A204.1 (cell line): ENCODE measurements around the gene ARID3A.

Experiments used
- FAIRE-seq: peaks from 2 replicates; lab custom pipeline; 2012; peaks lifted over from hg19 to GRCh38; lab: Jason Lieb, UNC

The ARID3A gene

GRCh38 chr19:990119-990571 is 64.3 kb downstream of the ARID3A start:
- FAIRE-seq, result no peak

DNA sequence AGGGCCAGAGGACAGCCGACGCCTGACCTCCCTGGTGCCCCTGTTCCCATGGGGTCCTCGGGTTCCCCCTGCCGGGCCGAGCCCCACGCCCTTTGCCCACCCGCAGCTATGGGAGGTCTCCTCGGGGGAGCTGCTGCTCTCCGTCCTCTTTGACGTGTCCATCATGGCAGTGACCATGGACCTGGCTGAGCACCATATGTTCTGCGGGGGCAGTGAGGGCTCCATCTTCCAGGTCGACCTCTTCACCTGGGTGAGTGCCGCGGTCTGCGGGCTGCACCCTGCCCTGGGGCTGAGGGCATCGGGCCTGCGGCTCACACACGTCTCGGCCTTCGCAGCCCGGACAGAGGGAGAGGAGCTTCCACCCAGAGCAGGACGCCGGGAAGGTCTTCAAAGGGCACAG is 64.9 kb downstream of the ARID3A start:
- FAIRE-seq, result no peak

DNA sequence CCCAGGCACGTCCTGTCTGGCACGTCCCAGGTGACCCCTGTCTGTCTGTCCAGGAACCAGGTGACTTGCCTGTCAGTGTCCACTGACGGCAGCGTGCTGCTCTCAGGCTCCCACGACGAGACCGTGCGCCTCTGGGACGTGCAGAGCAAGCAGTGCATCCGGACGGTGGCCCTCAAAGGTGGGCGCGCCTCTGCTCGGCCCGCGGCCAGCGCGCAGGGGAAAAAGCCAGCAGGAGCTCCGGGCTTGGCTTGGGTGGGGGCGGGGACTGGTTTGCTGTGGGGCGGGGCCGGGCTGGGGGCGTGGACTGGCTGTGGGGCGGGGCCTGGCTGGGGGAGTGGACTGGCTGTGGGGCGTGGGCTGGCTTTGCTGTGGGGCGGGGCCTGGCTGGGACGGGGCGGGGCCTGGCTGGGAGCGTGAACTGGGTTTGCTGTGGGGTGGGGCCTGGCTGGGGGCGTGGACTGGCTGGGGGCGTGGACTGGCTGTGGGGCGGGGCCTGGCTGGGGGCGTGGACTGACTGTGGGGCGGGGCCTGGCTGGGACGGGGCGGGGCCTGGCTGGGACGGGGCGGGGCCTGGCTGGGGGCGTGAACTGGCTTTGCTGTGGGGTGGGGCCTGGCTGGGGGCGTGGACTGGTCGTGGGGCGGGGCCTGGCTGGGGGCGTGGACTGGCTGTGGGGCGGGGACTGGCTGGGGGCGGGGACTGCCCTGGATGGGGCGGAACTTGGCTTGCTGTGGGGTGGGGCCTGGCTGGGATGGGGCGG is 65.5 kb downstream of the ARID3A start:
- no peak for FAIRE-seq

DNA sequence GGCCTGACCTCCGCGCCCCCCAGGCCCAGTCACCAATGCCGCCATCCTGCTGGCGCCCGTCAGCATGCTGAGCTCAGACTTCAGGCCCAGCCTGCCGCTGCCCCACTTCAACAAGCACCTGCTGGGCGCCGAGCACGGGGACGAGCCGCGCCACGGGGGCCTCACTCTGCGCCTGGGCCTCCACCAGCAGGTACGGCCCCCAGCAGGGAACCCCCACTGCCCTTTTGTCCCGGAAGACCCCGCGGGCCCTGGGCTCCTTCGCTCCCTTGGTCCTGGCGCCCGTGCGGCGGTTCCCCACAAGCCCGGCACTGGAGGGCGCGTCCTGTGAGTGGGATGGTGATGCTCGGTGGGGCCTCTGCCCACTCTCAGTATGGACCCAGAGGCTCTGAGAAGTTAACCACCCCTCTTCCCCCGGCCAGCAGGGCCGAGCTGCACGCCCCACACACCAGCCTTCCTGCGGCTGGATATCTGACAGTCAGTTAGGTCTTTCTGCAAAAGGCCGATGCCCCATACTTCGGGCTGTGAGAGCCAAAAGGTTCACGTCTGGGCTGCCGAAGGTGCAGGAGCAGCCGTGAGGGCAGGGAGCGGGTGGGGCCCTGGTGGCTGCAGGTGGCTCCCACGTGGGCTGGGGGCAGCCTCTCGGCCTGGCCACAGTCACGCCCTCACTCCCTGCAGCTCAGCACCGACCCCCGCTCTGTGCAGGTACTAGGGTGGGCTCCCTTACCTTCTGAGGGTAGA is 66.3 kb downstream of the ARID3A start:
- FAIRE-seq, result no peak

DNA sequence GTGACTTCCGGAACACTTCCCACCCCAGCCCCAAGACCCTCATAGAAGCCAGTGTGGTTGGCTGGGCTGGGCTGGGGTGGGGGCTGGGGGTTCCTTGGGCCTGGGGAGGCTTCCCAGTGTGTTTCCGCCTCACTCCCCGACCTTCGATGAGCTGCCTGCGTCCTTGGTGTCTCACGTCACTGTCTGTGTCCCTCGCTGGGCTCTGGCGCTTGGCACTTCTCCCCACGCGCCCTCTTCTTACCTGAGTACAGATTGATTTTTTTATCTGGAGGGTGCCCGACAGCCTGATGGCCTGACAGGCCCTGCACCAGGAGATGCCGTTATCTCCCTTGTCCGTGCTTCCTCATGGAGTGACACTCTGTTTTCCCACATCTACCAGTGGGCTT is 66.8 kb downstream of the ARID3A start:
- FAIRE-seq, result no peak

DNA sequence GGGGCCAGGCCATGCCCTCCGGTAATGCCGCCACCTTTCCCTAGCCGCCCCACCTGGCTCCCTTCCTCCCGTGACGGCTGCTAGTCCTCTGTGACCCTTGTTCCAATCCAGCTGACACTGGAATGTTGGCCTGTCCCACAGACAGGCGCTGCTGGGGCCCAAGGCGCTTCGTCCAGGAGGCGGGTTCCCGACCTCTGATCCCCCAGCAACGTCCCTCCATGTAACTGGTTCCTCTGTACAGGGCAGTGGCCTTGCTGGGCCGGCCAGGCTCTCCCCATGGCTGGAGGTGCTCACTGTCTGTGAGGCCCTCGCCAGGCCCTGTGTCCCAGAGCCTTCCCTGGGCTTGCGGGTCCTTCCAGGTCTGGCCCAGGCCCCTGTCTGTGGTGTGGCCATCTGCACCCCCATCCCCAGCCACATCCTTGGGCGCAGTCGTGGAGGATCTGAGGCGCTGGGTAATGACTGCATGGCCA is 67.6 kb downstream of the ARID3A start:
- FAIRE-seq, result no peak

DNA sequence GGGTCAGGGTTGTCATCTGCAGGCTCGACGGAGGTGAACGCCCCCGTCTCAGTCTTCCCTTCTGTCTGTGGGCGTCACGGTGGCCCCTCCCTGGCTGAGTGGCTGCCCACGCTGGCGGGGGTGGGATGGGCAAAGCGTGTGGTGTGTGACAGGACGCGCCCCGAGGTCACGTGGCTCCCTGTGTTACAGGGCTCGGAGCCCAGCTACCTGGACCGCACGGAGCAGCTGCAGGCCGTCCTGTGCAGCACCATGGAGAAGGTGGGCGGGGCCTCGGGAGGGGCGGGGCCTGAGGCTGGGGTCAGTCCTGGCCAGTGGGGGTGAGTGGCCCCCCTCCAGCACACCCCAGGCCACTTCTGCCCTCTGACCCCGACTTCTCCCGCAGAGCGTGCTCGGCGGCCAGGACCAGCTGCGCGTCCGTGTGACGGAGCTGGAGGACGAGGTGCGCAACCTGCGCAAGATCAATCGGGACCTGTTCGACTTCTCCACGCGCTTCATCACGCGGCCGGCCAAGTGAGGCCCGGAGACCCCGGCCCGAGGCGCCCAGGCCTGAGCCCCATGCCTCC is 68.1 kb downstream of the ARID3A start:
- no peak for FAIRE-seq

GRCh38 chr19:994516-994915 is 68.7 kb downstream of the ARID3A start:
- FAIRE-seq, result no peak

- FAIRE-seq, result no peak
These were observed 69.4 kb downstream of the ARID3A start for GRCh38 chr19:995051-995827.

GRCh38 chr19:996051-996838 is 70.4 kb downstream of the ARID3A start:
- FAIRE-seq, result no peak

GRCh38 chr19:998064-998463 is 72.2 kb downstream of the ARID3A start:
- no peak for FAIRE-seq

DNA sequence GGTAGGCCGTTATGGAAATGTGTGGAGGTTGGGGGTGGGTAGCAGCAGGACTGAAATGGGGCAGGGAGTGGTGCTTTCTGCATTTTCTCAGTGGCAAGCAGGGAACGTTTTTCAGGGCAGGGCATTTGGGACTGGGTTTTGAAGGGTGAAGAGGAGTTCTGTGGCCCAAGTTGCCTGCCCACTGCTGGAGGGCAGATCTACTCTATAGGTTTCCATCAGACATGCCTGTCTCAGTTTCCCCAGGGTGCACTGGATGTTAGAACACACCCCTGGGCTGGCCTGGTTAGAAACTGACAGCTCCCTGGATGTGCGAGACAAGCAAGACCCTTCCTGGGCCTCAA is 73.5 kb downstream of the ARID3A start:
- FAIRE-seq, result no peak

DNA sequence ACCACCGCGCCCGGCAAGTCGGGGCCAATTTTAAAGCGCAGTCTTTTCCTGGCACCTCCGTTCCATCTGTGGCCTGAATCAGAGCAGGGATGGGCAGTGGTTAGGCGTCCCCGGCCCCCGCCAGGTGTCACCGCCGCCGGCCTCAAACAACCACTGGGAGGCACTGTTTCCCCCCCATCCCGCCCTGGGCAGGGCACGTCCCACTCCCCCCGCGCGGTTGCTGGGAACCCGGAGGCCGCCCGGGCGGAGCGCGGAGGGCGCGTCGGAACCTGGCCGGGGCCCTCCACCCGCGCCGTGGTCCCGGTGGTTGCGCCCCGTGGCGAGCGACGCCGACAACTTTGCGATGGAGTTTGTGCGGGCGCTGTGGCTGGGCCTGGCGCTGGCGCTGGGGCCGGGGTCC is 74.3 kb downstream of the ARID3A start, which contains the start of gene GRIN3B:
Gene GRIN3B, plus strand, starts transcription at position 325 of the 400 bp plus-strand sequence. Its CDS starts 19 bp downstream, at position 344.
- FAIRE-seq, result no peak

DNA sequence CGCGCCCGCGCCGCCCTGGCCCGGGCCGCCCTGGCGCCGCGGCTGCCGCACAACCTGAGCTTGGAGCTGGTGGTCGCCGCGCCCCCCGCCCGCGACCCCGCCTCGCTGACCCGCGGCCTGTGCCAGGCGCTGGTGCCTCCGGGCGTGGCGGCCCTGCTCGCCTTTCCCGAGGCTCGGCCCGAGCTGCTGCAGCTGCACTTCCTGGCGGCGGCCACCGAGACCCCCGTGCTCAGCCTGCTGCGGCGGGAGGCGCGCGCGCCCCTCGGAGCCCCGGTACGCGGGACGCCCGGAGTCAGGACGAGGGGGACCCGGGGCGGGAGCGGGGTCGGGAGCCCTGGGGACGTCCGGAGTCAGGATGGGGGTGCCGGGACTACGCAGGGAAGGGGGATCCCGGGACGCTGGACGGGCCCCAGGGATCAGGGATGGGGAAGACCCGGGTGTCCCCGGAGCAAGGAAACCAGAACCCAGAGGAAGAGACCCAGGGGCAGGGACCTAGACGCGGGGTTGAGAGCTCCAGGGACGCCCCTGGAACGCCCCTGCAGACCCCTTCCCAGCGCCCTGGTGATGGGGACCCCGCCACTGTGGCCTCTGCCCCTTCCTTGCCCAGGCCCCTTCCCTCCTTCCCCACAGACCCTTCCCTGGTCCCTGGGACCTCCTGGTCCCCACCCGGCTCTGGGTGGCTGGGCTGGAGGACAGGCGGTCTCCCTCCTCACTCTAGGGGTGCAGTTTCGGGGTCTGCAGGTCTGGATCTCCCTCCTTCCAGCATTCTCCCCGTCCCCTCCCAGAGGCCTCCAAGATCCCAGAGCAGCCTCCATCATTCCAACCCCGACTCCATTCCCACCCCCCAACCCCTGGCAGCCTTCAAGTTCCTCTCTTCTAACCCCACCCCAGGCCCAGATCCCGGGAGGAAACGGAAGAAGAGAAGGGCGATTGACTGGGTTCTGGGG is 75.0 kb downstream of the ARID3A start:
- no peak for FAIRE-seq

DNA sequence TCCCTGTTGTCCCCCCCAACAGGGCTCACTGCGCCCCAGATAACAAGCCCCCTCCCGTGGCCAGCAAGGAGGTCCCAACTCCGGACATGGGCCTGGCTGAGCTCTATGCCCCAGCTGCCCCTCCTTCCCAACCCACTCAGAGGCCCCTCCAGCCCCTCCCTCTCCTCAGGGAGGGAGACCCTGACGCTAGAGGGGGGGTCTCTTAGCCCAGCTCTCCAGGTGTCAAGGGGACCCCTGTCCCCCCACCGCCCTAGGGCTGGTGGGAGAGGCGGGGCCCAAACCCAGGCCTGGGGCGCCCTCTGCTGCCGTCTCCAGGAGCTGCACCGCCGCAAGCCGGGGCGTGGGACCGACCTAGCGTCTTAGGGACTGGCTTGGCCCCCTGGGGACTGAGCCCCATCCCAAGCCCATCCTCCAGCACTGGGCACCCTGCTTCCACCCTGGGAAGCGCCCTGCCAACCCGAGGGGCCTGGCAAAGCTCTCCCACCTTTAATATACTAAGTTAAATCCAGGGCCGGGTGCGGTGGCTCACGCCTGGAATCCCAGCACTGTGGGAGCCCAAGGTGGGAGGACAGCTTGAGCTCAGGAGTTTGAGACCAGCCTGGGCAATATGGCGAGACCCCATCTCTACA is 75.8 kb downstream of the ARID3A start:
- FAIRE-seq, result no peak

GRCh38 chr19:1002600-1002999 is 76.8 kb downstream of the ARID3A start:
- no peak for FAIRE-seq

DNA sequence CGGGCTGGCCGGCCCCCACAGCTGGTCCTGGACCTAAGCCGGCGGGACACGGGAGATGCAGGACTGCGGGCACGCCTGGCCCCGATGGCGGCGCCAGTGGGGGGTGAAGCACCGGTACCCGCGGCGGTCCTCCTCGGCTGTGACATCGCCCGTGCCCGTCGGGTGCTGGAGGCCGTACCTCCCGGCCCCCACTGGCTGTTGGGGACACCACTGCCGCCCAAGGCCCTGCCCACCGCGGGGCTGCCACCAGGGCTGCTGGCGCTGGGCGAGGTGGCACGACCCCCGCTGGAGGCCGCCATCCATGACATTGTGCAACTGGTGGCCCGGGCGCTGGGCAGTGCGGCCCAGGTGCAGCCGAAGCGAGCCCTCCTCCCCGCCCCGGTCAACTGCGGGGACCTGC is 77.4 kb downstream of the ARID3A start:
- no peak for FAIRE-seq

DNA sequence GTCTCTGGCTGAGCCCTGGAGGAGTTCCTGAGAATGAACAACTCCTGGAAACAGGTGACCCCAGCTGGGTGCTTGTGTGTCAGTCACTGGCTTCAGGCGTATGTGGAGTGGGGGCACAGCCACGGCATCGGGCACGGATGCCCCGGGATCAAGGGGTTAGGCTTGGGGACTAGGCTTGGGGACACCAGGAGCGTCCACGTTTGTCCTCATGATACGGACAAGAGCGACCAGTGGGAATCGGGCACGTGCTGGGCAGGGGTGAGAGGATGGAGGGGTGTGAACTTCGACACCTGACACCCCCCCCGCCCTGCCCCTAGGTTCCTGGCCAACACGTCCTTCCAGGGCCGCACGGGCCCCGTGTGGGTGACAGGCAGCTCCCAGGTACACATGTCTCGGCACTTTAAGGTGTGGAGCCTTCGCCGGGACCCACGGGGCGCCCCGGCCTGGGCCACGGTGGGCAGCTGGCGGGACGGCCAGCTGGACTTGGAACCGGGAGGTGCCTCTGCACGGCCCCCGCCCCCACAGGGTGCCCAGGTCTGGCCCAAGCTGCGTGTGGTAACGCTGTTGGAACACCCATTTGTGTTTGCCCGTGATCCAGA is 78.5 kb downstream of the ARID3A start:
- no peak for FAIRE-seq

DNA sequence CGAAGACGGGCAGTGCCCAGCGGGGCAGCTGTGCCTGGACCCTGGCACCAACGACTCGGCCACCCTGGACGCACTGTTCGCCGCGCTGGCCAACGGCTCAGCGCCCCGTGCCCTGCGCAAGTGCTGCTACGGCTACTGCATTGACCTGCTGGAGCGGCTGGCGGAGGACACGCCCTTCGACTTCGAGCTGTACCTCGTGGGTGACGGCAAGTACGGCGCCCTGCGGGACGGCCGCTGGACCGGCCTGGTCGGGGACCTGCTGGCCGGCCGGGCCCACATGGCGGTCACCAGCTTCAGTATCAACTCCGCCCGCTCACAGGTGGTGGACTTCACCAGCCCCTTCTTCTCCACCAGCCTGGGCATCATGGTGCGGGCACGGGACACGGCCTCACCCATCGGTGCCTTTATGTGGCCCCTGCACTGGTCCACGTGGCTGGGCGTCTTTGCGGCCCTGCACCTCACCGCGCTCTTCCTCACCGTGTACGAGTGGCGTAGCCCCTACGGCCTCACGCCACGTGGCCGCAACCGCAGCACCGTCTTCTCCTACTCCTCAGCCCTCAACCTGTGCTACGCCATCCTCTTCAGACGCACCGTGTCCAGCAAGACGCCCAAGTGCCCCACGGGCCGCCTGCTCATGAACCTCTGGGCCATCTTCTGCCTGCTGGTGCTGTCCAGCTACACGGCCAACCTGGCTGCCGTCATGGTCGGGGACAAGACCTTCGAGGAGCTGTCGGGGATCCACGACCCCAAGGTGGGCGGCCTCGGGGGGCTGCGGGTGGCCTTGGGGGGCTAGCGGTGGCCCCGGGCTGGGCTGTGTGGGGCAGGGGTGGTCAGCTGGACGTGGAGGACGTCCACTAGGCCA is 79.2 kb downstream of the ARID3A start:
- FAIRE-seq, result no peak
